Heart left ventricle (tissue), 13 donors: ENCODE results near the gene MEGF11.

Experiments
- POLR2A ChIP-seq, 2 donors: fragments of 450-650 bp; IDR thresholded peaks; one replicate each; pipeline ENCODE4 v1.6.1; 2017; ENCODE audit warnings: antibody characterized with exemption in 2 of 2, mild to moderate bottlenecking in 2 of 2, moderate library complexity in 2 of 2
- TF ChIP-seq, protein P1 (sequence below), 12 donors: fragments of 200-600 bp; sonication (generic) in 4 of 12; IDR thresholded peaks; one replicate each; pipeline versions ENCODE4 v1.5.0 to v1.8.0; 2018 to 2022; ENCODE audit warnings: antibody characterized with exemption in 12 of 12, mild to moderate bottlenecking in 5 of 12
- donor health status: ischemic (EF 13 %, LVEDD 7.1; RV severe dilation, severe dysfunction).
- donor health status: DM: no; HTN: yes; CAD: no.
- donor health status: DM: no; HTN: no; CAD: no.
- donor health status: ischemic (EF 25% LVEDD 6.9; RV normal size, moderate dysfunction).
- donor health status: ischemic (EF 25% LVEDD 5.7; RV mildly dilated, moderate dysfunction).
- donor health status: ischemic (EF 35%, LVEDD 5.7; RV mildly dilated, moderate dysfunction).
- donor health status: nonischemic (EF 11% LVEDD 7.7; RV severe dilation, severe dysfunction).
- donor health status: DM: yes; HTN: yes; CAD: no.
- donor health status: PGD.
- donor health status: ischemic (EF 29% LVEDD 5.4; RV normal size, mild dysfunction).
- donor health status: nonischemic (EF 23%, LVEDD 6.1; RV moderate dilation, normal function).

DNA sequence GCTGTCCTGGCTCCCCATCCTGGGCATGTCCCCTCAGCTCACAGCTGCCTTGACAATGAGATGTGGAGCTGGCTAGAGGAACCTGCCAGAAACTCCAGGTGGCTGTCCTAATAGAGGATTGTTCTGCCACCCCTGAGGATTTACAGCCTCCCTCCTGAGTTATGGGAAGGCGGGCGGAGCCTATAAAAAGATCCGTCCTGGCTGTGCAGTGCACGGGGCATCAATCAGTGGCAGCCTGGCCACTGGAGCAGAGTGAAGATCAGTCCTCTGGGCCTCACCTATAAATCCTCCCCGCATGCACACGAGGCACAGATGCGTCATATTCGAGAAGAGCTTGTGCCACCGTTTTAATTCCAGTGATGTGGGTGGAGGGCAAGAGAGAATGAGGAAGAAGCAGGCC is 90.0 kb downstream of the MEGF11 start:
- TF ChIP-seq, protein P1, sequence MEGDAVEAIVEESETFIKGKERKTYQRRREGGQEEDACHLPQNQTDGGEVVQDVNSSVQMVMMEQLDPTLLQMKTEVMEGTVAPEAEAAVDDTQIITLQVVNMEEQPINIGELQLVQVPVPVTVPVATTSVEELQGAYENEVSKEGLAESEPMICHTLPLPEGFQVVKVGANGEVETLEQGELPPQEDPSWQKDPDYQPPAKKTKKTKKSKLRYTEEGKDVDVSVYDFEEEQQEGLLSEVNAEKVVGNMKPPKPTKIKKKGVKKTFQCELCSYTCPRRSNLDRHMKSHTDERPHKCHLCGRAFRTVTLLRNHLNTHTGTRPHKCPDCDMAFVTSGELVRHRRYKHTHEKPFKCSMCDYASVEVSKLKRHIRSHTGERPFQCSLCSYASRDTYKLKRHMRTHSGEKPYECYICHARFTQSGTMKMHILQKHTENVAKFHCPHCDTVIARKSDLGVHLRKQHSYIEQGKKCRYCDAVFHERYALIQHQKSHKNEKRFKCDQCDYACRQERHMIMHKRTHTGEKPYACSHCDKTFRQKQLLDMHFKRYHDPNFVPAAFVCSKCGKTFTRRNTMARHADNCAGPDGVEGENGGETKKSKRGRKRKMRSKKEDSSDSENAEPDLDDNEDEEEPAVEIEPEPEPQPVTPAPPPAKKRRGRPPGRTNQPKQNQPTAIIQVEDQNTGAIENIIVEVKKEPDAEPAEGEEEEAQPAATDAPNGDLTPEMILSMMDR (IDR thresholded peaks at IDR 0.05) = no peak
- TF ChIP-seq POLR2A (IDR thresholded peaks at IDR 0.05) = no peak
